Neural progenitor cell (in vitro differentiated cells): Measurements from ENCODE around the gene ISM1. TPM values are rescaled to one million over a fixed set of nuclear protein-coding genes. Genes with fewer than 3 reads are reported as not detected.

Experiments used
- DNase-seq: peaks from one replicate; pipeline ENCODE4 v3.0.0-alpha.2; 2016; ENCODE audit warnings: low spot score
- H2AFZ ChIP-seq: fragments of 200-600 bp; sonication (generic); replicated peaks from 2 replicates; pipeline ENCODE4 v1.6.1; 2016; ENCODE audit warnings: antibody characterized with exemption
- H3F3A ChIP-seq: fragments of 200-600 bp; sonication (generic); 2 replicates; pipeline ENCODE4 v1.6.1; 2016; ENCODE audit warnings: antibody characterized with exemption, low read depth
- H3K27ac ChIP-seq: fragments of 200-600 bp; sonication (generic); 2 replicates; pipeline ENCODE4 v1.5.1; 2016; ENCODE audit warnings: mild to moderate bottlenecking
- H3K27me3 ChIP-seq: fragments of 200-600 bp; sonication (generic); 2 replicates; pipeline ENCODE4 v1.6.1; 2016; ENCODE audit warnings: mild to moderate bottlenecking, moderate library complexity
- H3K36me3 ChIP-seq: fragments of 200-600 bp; sonication (generic); 2 replicates; pipeline ENCODE4 v1.5.1; 2016
- H3K4me1 ChIP-seq: fragments of 200-600 bp; sonication (generic); 2 replicates; pipeline ENCODE4 v1.6.1; 2016; ENCODE audit warnings: mixed run types
- H3K4me2 ChIP-seq: fragments of 200-600 bp; sonication (generic); 2 replicates; pipeline ENCODE4 v1.6.1; 2016
- H3K4me3 ChIP-seq: fragments of 200-600 bp; sonication (generic); 2 replicates; pipeline ENCODE4 v1.5.1; 2016
- H3K79me2 ChIP-seq: fragments of 200-600 bp; sonication (generic); 2 replicates; pipeline ENCODE4 v1.6.1; 2016; ENCODE audit warnings: low read depth
- H3K9ac ChIP-seq: fragments of 200-600 bp; sonication (generic); 2 replicates; pipeline ENCODE4 v1.6.1; 2016
- H3K9me3 ChIP-seq: fragments of 200-600 bp; sonication (generic); 2 replicates; pipeline ENCODE4 v1.5.1; 2016; ENCODE audit warnings: low read depth
- H4K20me1 ChIP-seq: fragments of 200-600 bp; sonication (generic); 2 replicates; pipeline ENCODE4 v1.6.1; 2016; ENCODE audit warnings: low read depth
- H3K27ac Mint-ChIP-seq: 3 replicates; pipeline ENCODE4 v1.8.0; 2021; ENCODE audit warnings: mixed read lengths
- H3K27me3 Mint-ChIP-seq: 2 replicates; pipeline ENCODE4 v1.8.0; 2022; ENCODE audit warnings: low read depth, mild to moderate bottlenecking, inconsistent platforms, moderate library complexity, mixed read lengths; ENCODE audit not compliant: insufficient read depth
- H3K36me3 Mint-ChIP-seq: 3 replicates; pipeline ENCODE4 v1.8.0; 2021; ENCODE audit warnings: mixed read lengths
- H3K4me1 Mint-ChIP-seq: 3 replicates; pipeline ENCODE4 v1.8.0; 2021; ENCODE audit warnings: mixed read lengths
- H3K4me3 Mint-ChIP-seq: 3 replicates; pipeline ENCODE4 v1.8.0; 2021; ENCODE audit warnings: mild to moderate bottlenecking, moderate library complexity, mixed read lengths
- H3K9me3 Mint-ChIP-seq: 3 replicates; pipeline ENCODE4 v1.8.0; 2020; ENCODE audit warnings: mixed read lengths
- EZH2 ChIP-seq: fragments of 200-600 bp; sonication (generic); IDR thresholded peaks from 2 replicates; pipeline ENCODE4 v1.6.1; 2017; ENCODE audit warnings: antibody characterized with exemption, mild to moderate bottlenecking, moderate library complexity
- EZH2phosphoT487 ChIP-seq: fragments of 200-600 bp; sonication (generic); IDR thresholded peaks from 2 replicates; pipeline ENCODE4 v1.6.1; 2017; ENCODE audit warnings: antibody characterized with exemption
- total RNA-seq: library from RNA; depleted of rRNA; stranded (reverse); fragments of >200 nt; gene quantifications from 2 replicates; pipeline ENCODE4 v1.2.3, GENCODE V29; 2015; ENCODE audit warnings: low replicate concordance
- TF ChIP-seq, protein P1 (sequence below): fragments of 200-600 bp; sonication (generic); IDR thresholded peaks from 2 replicates; pipeline ENCODE4 v1.5.1; 2017; ENCODE audit warnings: antibody characterized with exemption, mild to moderate bottlenecking

The ISM1 gene
- total RNA-seq, 1 donor from 2014 or later, result not detected

DNA sequence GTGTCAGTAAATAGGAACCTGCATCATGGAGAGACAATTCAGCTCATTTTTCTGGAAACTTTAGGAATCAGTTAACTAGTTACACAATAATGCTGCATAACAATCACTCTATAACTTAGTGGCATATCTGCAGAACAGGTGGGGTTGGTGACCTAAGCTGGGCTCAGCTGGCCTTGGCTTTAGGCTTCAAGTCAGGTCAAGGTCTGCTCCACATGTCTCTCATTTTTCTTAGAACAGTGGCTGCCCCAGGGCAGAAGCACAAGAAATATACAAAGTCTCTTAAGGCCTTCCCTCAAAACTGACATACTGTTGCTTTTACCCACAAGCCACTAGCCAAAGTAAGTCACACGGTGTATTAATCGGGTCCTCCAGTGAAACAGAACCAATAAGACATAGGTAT lies 14.1 kb upstream of the ISM1 start:
- H3K9me3 Mint-ChIP-seq, result no peaks in the 10 kb centered on the region
- H3K27me3 ChIP-seq, result peaks cover 67% of the 10 kb centered on the region
- H3K27me3 Mint-ChIP-seq, result peaks cover 2% of the 10 kb centered on the region
- no peak overlapping the region for H3K27ac Mint-ChIP-seq
- H3K4me1 Mint-ChIP-seq, result no peaks in the 10 kb centered on the region
- H3K36me3 ChIP-seq, result no peaks in the 10 kb centered on the region
- DNase-seq, result no peak
- H3K4me3 Mint-ChIP-seq, result no peak overlapping the region
- TF ChIP-seq EZH2 (no peak), EZH2phosphoT487 (no peak)
- TF ChIP-seq, protein P1, sequence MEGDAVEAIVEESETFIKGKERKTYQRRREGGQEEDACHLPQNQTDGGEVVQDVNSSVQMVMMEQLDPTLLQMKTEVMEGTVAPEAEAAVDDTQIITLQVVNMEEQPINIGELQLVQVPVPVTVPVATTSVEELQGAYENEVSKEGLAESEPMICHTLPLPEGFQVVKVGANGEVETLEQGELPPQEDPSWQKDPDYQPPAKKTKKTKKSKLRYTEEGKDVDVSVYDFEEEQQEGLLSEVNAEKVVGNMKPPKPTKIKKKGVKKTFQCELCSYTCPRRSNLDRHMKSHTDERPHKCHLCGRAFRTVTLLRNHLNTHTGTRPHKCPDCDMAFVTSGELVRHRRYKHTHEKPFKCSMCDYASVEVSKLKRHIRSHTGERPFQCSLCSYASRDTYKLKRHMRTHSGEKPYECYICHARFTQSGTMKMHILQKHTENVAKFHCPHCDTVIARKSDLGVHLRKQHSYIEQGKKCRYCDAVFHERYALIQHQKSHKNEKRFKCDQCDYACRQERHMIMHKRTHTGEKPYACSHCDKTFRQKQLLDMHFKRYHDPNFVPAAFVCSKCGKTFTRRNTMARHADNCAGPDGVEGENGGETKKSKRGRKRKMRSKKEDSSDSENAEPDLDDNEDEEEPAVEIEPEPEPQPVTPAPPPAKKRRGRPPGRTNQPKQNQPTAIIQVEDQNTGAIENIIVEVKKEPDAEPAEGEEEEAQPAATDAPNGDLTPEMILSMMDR, result no peak
- H3K36me3 Mint-ChIP-seq, result no peaks in the 10 kb centered on the region
- H3K4me3 ChIP-seq, result no peak overlapping the region
- H3K27ac ChIP-seq, result no peak overlapping the region
- peaks cover 4% of the 10 kb centered on the region for H3F3A ChIP-seq
- H3K4me1 ChIP-seq, result no peaks in the 10 kb centered on the region
- no peak overlapping the region for H2AFZ ChIP-seq
- no peak overlapping the region for H3K9ac ChIP-seq
- no peaks in the 10 kb centered on the region for H3K79me2 ChIP-seq
- H3K9me3 ChIP-seq, result no peaks in the 10 kb centered on the region
- H4K20me1 ChIP-seq, result peaks cover 9% of the 10 kb centered on the region
- H3K4me2 ChIP-seq, result no peak overlapping the region

DNA sequence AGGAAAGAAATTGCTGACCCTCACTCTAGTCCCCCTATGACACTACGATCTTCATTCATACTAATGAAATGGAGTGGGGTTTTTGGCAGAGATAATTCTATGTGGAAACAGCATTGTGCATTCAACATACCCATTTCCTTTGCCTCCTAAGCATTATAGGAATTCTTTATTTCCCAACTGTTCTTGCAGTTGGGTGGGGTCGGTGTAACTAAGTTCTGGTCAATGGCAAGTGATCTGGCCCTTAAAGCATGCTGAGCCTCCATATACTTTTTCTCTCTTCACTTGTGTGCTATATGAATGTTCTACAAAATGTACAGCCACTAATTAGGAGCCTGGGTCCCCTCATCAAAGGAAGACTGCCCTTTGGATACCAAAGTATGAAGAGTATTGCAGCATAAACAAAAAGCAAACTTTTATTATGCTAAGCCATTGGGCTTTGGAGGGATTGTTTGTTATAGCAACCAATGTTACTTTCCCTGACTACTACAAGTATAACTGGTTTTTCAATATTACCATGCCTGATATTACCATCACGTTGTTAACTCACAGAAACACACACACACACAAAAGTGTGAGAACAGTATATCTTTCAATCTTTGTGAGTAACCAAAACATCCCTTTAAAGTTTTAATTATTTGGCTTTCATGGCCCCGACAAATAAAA lies 9.0 kb upstream of the ISM1 start:
- Mint-ChIP-seq H3K27me3 (peaks cover 7% of the 10 kb centered on the region), H3K4me3 (no peak overlapping the region), H3K27ac (no peak overlapping the region), H3K9me3 (no peaks in the 10 kb centered on the region), H3K36me3 (no peaks in the 10 kb centered on the region), H3K4me1 (no peaks in the 10 kb centered on the region)
- Histone ChIP-seq H3K79me2 (no peaks in the 10 kb centered on the region), H3K27me3 (peaks cover 60% of the 10 kb centered on the region), H2AFZ (no peak overlapping the region), H3K27ac (no peak overlapping the region), H4K20me1 (peaks cover 8% of the 10 kb centered on the region), H3K4me3 (no peak overlapping the region), H3K4me2 (no peak overlapping the region), H3K4me1 (no peaks in the 10 kb centered on the region), H3K36me3 (no peaks in the 10 kb centered on the region), H3K9ac (no peak overlapping the region), H3K9me3 (no peaks in the 10 kb centered on the region), H3F3A (no peaks in the 10 kb centered on the region)
- TF ChIP-seq EZH2phosphoT487 (no peak), EZH2 (no peak)
- TF ChIP-seq, protein P1, result no peak
- DNase-seq, result no peak

DNA sequence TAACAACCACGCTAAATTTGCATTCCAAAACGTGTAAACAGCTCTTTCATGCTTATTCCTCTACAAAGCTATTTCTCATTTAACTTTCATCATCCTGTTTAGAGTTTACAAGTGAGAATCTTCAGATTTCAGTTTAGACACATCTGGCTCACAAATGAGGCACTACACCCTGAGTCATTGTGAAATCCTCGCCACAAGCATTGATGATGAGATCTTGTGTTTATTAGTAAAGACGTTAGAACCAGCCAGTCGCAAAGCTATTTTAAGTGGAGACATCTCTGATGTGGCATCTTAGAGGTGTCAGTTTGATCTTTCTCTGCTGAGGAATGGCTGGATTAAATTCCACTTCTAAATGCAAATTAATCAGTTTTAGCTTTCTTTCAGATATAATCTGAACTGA lies 8.3 kb upstream of the ISM1 start:
- H3K4me3 ChIP-seq, result no peak overlapping the region
- Mint-ChIP-seq H3K27me3 (peaks cover 8% of the 10 kb centered on the region), H3K4me3 (no peak overlapping the region), H3K36me3 (no peaks in the 10 kb centered on the region), H3K9me3 (no peaks in the 10 kb centered on the region), H3K4me1 (no peaks in the 10 kb centered on the region), H3K27ac (no peak overlapping the region)
- H3K36me3 ChIP-seq, result no peaks in the 10 kb centered on the region
- peaks cover 60% of the 10 kb centered on the region for H3K27me3 ChIP-seq
- H3F3A ChIP-seq, result no peaks in the 10 kb centered on the region
- H3K4me1 ChIP-seq, result no peaks in the 10 kb centered on the region
- no peaks in the 10 kb centered on the region for H3K79me2 ChIP-seq
- H3K27ac ChIP-seq, result no peak overlapping the region
- no peak overlapping the region for H3K4me2 ChIP-seq
- no peak overlapping the region for H3K9ac ChIP-seq
- no peak overlapping the region for H2AFZ ChIP-seq
- DNase-seq, result no peak
- TF ChIP-seq EZH2phosphoT487 (no peak), EZH2 (no peak)
- TF ChIP-seq, protein P1, result no peak
- no peaks in the 10 kb centered on the region for H3K9me3 ChIP-seq
- peaks cover 14% of the 10 kb centered on the region for H4K20me1 ChIP-seq
